ENCODE measurements around the gene TMEM184A. TPM values are rescaled to one million over a fixed set of nuclear protein-coding genes. Genes with fewer than 3 reads are reported as not detected.

The TMEM184A gene
- total and polyA plus RNA-seq, 10 of the 15 experiments (the other 5 are each of a cell fraction or from before 2014, with no cell fraction given), result 0.04 to 0.15 TPM; not detected in 8

DNA sequence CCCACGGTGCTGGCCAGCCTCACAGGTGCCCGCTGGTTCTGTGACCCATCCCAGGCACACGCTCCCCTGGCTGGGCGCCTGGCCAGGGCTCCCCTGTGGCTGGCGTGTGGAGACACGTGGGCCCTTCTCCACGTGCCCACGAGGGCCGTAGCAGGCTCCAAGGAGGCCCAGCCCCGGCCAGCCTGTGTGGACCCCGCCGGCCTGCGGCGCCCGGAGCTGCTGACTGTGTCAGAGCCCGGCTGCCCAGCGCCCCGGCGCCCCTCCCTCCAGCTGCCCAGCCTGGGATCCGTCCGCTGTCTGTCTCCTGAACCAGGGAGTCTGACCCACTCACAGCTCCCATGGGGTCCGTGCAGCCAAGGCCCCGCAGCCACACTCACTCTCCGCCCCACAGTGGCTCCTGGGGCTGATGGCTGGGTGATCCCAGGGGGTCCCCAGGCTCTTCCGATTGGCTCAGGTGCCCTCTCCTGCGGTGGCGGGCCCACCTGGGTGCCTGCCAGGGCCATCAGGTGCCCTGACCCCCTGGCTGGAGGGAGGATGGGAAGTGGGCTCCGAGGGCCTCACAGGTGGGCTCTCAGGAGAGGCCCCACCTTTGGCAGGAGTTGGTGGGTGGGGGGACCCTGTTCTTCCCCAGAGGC is 9.6 kb downstream of the TMEM184A start:
- in situ Hi-C loops (cut with MboI) (no loop called here), intact Hi-C loops (cut with micrococcal nuclease; ENCODE audit: unreplicated experiment) (no loop called here)
- H3K4me3 ChIP-seq, result no peak overlapping the region
- ChIA-PET SMC1A (ENCODE audit: uncharacterized antibody, unreplicated experiment) (no interaction called here), RAD21 (ENCODE audit: unreplicated experiment) (no interaction called here), POLR2A (no interaction called here), CTCF (no interaction called here)
- TF ChIP-seq MYB (IDR thresholded peaks at IDR 0.05; ENCODE audit: borderline replicate concordance, low read depth, low read length), result no peak
- WGBS (ENCODE audit: insufficient coverage, insufficient replicate concordance, low lambda C conversion rate, missing lambda C conversion rate), result 90% methylated on average over 28 of the region's 28 CpGs
- no peak for FAIRE-seq
- H3K27me3 ChIP-seq (replicated peaks in 1 of 2; ENCODE audit: control insufficient read depth in 2 of 2, insufficient read depth in 2 of 2, low read length in 1 of 2), result no peaks in the 10 kb centered on the region
- H2AFZ ChIP-seq (ENCODE audit: control insufficient read depth, low read depth, low read length), result no peak overlapping the region
- no peak for DNase-seq (ENCODE audit: low read depth, low spot score)
- no peak overlapping the region for H3K27ac ChIP-seq (ENCODE audit: control insufficient read depth, insufficient read depth)
- H3K79me2 ChIP-seq (ENCODE audit: control insufficient read depth, insufficient read depth, low read length), result no peaks in the 10 kb centered on the region
- no peak for ATAC-seq
- no peak overlapping the region for H3K4me2 ChIP-seq (ENCODE audit: control insufficient read depth, insufficient read depth)
- no peak overlapping the region for H3K9ac ChIP-seq (ENCODE audit: control insufficient read depth, insufficient read depth, low read length)
- BruUV-seq (replicated peaks), result no TSS peak
- no peaks in the 10 kb centered on the region for H3K4me1 ChIP-seq (ENCODE audit: control insufficient read depth, insufficient read depth, low read length)
- H3K36me3 ChIP-seq (ENCODE audit: control insufficient read depth in 2 of 2, insufficient read depth in 2 of 2, low read length in 1 of 2), result peaks cover 0 to 4% of the 10 kb centered on the region in 2 experiments; a peak in 2 of 4 replicates
- H3K9me3 ChIP-seq (replicated peaks; ENCODE audit: control insufficient read depth, insufficient read depth, low read length), result no peaks in the 10 kb centered on the region
- H4K20me1 ChIP-seq (ENCODE audit: control insufficient read depth, insufficient read depth), result no peaks in the 10 kb centered on the region

DNA sequence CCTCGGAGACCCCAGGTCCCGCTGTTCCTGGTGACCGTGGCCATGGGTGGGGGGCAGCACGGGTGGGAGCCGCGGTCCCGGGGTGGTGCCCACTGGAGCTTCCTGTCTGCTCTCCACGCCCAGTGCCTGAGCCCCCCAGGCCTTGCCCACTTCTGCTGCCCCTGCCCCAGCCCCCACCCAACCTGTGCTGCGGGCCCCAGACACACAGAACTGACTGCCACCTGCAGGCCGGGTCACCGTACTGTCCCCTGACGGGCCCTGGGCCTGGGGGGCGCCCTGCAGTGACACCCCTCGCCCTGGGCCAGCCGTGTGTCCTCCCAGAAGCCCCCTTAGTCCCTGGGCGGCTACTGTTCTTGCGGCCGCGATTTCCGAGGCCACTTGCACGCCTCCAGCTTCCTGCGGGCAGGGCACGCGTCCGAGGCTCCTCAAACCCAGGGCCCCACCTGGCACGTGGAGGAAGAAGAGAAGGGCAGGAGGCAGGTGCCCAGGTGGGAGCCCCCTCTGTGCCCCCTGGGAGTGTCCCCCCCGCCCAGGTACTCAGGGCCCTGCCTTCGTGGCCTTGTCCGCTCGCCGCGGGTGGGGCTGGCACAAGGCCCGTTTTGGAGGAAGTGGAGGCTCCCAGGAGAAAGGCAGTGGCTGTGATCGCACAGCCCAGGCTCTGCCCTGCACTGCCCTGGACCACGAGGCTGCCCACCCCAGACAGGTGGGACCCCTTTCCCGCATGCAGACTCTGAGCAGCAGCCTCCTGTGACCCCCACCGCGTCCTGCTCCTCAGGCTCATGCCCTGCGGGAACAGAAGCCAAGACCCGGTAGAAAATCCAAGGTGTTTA is 10.4 kb downstream of the TMEM184A start:
- no peaks in the 10 kb centered on the region for H4K20me1 ChIP-seq (ENCODE audit: control insufficient read depth, insufficient read depth)
- H2AFZ ChIP-seq (ENCODE audit: control insufficient read depth, low read depth, low read length), result no peak overlapping the region
- in situ Hi-C loops (cut with MboI), result no loop called here
- H3K4me1 ChIP-seq (ENCODE audit: control insufficient read depth, insufficient read depth, low read length), result no peaks in the 10 kb centered on the region
- SMC1A ChIA-PET (ENCODE audit: uncharacterized antibody, unreplicated experiment), result no interaction called here
- no peak overlapping the region for H3K9ac ChIP-seq (ENCODE audit: control insufficient read depth, insufficient read depth, low read length)
- RAD21 ChIA-PET (ENCODE audit: unreplicated experiment), result no interaction called here
- no peak overlapping the region for H3K4me3 ChIP-seq
- WGBS (ENCODE audit: insufficient coverage, insufficient replicate concordance, low lambda C conversion rate, missing lambda C conversion rate), result 61% methylated on average over 31 of the region's 40 CpGs
- DNase-seq (ENCODE audit: low read depth, low spot score) (no peak), FAIRE-seq (no peak), ATAC-seq (peak; percentile 12; the same call in 1 of the 3 replicates)
- H3K4me2 ChIP-seq (ENCODE audit: control insufficient read depth, insufficient read depth), result no peak overlapping the region
- CTCF ChIA-PET, result no interaction called here
- no TSS peak for BruUV-seq (replicated peaks)
- peaks cover 2 to 9% of the 10 kb centered on the region in 2 experiments; a peak in 3 of 4 replicates for H3K36me3 ChIP-seq (ENCODE audit: control insufficient read depth in 2 of 2, insufficient read depth in 2 of 2, low read length in 1 of 2)
- intact Hi-C loops (cut with micrococcal nuclease; ENCODE audit: unreplicated experiment), result no loop called here
- TF ChIP-seq GATAD2B (conservative IDR thresholded peaks at IDR 0.05; ENCODE audit: low read depth) (no peak), NR2C2 (IDR thresholded peaks at IDR 0.05; ENCODE audit: borderline replicate concordance, control insufficient read depth, insufficient read length, low read depth) (no peak), SMARCA5 (IDR thresholded peaks at IDR 0.05) (no peak), SIN3A (IDR thresholded peaks at IDR 0.05; ENCODE audit: low read depth, low read length) (no peak)
- TF ChIP-seq, protein P1, sequence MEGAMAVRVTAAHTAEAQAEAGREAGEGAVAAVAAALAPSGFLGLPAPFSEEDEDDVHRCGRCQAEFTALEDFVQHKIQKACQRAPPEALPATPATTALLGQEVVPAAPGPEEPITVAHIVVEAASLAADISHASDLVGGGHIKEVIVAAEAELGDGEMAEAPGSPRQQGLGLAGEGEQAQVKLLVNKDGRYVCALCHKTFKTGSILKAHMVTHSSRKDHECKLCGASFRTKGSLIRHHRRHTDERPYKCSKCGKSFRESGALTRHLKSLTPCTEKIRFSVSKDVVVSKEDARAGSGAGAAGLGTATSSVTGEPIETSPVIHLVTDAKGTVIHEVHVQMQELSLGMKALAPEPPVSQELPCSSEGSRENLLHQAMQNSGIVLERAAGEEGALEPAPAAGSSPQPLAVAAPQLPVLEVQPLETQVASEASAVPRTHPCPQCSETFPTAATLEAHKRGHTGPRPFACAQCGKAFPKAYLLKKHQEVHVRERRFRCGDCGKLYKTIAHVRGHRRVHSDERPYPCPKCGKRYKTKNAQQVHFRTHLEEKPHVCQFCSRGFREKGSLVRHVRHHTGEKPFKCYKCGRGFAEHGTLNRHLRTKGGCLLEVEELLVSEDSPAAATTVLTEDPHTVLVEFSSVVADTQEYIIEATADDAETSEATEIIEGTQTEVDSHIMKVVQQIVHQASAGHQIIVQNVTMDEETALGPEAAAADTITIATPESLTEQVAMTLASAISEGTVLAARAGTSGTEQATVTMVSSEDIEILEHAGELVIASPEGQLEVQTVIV (IDR thresholded peaks at IDR 0.05; ENCODE audit: borderline replicate concordance, partially characterized antibody), result no peak
- no peaks in the 10 kb centered on the region for H3K9me3 ChIP-seq (replicated peaks; ENCODE audit: control insufficient read depth, insufficient read depth, low read length)
- no peaks in the 10 kb centered on the region for H3K79me2 ChIP-seq (ENCODE audit: control insufficient read depth, insufficient read depth, low read length)
- no peaks in the 10 kb centered on the region for H3K27me3 ChIP-seq (replicated peaks in 1 of 2; ENCODE audit: control insufficient read depth in 2 of 2, insufficient read depth in 2 of 2, low read length in 1 of 2)
- POLR2A ChIA-PET, result no interaction called here
- H3K27ac ChIP-seq (ENCODE audit: control insufficient read depth, insufficient read depth), result no peak overlapping the region

All from GM12878 (cell line).